ENCODE results near the gene SHD.
"Not testable (repeated sequence)": the region's sequence is repeated elsewhere in the genome, so short reads cannot be mapped to it uniquely, and the experiment has no call there.

Gene SHD

GRCh38 chr19:4267101-4267900 is 11.8 kb upstream of the SHD start:
- peak; percentile 9 for DNase-seq

- DNase-seq: no peak
These were observed 10.9 kb upstream of the SHD start for GRCh38 chr19:4267901-4268815.

GRCh38 chr19:4268816-4269430 is 10.1 kb upstream of the SHD start:
- DNase-seq: no peak

- DNase-seq: no peak
These were observed 6.2 kb upstream of the SHD start for GRCh38 chr19:4272894-4273293.

GRCh38 chr19:4274321-4274686 is 4.8 kb upstream of the SHD start:
- DNase-seq: not testable (repeated sequence)

- peak; percentile 18 for DNase-seq
These were observed 1.8 kb upstream of the SHD start for GRCh38 chr19:4277191-4277696.

GRCh38 chr19:4278010-4278409 is 1.1 kb upstream of the SHD start:
- DNase-seq: no peak

- peak; percentile 60 for DNase-seq
These were observed 132 bp downstream of the SHD start for GRCh38 chr19:4279267-4279529.

GRCh38 chr19:4279530-4280422 is 710 bp downstream of the SHD start:
- DNase-seq: peak; percentile 29

- no peak for DNase-seq
These were observed 5.3 kb downstream of the SHD start for GRCh38 chr19:4284176-4284958.

- no peak for DNase-seq
These were observed 5.9 kb downstream of the SHD start for GRCh38 chr19:4284974-4285373.

- not testable (repeated sequence) for DNase-seq
These were observed 7.1 kb downstream of the SHD start for GRCh38 chr19:4286141-4286540.

GRCh38 chr19:4288091-4288777 is 9.2 kb downstream of the SHD start:
- no peak for DNase-seq

- no peak for DNase-seq
These were observed 12.2 kb downstream of the SHD start for GRCh38 chr19:4291184-4291732.

- no peak for DNase-seq
These were observed 13.4 kb downstream of the SHD start for GRCh38 chr19:4292515-4292914.

GRCh38 chr19:4294389-4294788 is 15.3 kb downstream of the SHD start:
- no peak for DNase-seq

- peak; percentile 64 for DNase-seq
These were observed 17.1 kb downstream of the SHD start for GRCh38 chr19:4295972-4296771.

GRCh38 chr19:4297901-4298809 is 19.1 kb downstream of the SHD start:
- no peak for DNase-seq
